Osteoblast (primary cell): ENCODE measurements around the gene C18orf32. TPM values are rescaled to one million over a fixed set of nuclear protein-coding genes. Genes with fewer than 3 reads are reported as not detected.
A peak's percentile ranks its signal among the peaks of the same experiment; 100 is the strongest.
"Not testable (repeated sequence)": the region's sequence is repeated elsewhere in the genome, so short reads cannot be mapped to it uniquely, and the experiment has no call there.

Experiments
- DNase-seq: peaks from one replicate; pipeline ENCODE4 v3.0.0; 2011; ENCODE audit warnings: low spot score, mixed read lengths; ENCODE audit not compliant: insufficient read length; ENCODE audit errors: missing footprints
- H2AFZ ChIP-seq: 2 replicates; pipeline ENCODE4 v1.6.0; 2011; ENCODE audit warnings: mild to moderate bottlenecking, low read length
- H3K27ac ChIP-seq: 2 replicates; pipeline ENCODE4 v1.5.1; 2011; ENCODE audit warnings: mild to moderate bottlenecking, low read depth, low read length, moderate library complexity
- H3K27me3 ChIP-seq: 2 replicates; pipeline ENCODE4 v1.6.0; 2012; ENCODE audit warnings: mild to moderate bottlenecking, control low read depth, inconsistent platforms, low read length, moderate library complexity; ENCODE audit not compliant: insufficient read depth
- H3K36me3 ChIP-seq: 2 replicates; pipeline ENCODE4 v1.5.1; 2011; ENCODE audit warnings: mild to moderate bottlenecking, low read length, control low read depth, moderate library complexity; ENCODE audit not compliant: insufficient read depth
- H3K4me1 ChIP-seq: 2 replicates; pipeline ENCODE4 v1.5.1; 2011; ENCODE audit warnings: mild to moderate bottlenecking, low read length, control low read depth, moderate library complexity; ENCODE audit not compliant: insufficient read depth
- H3K4me2 ChIP-seq: 2 replicates; pipeline ENCODE4 v1.6.0; 2011; ENCODE audit warnings: mild to moderate bottlenecking, low read length; ENCODE audit not compliant: insufficient read depth
- H3K4me3 ChIP-seq: fragments of 200-600 bp; sonication (generic); 3 replicates; pipeline ENCODE4 v1.5.1; 2012; ENCODE audit warnings: mild to moderate bottlenecking, low read length, inconsistent platforms; ENCODE audit not compliant: insufficient read depth
- H3K79me2 ChIP-seq: 2 replicates; pipeline ENCODE4 v1.6.0; 2012; ENCODE audit warnings: mild to moderate bottlenecking, low read length, control low read depth, inconsistent platforms; ENCODE audit not compliant: insufficient read depth
- H3K9me3 ChIP-seq: 2 replicates; pipeline ENCODE4 v1.5.1; 2011; ENCODE audit warnings: low read depth, low read length, control low read depth
- H4K20me1 ChIP-seq: 2 replicates; pipeline ENCODE4 v1.6.0; 2012; ENCODE audit warnings: mild to moderate bottlenecking, low read length, control low read depth; ENCODE audit not compliant: insufficient read depth
- CTCF ChIP-seq: IDR thresholded peaks from 2 replicates; pipeline ENCODE4 v1.5.1; 2011; ENCODE audit warnings: mild to moderate bottlenecking, low read depth, low read length, moderate library complexity; ENCODE audit errors: extremely low read depth
- total RNA-seq: library from RNA; depleted of rRNA; stranded (reverse); fragments of >200 nt; gene quantifications from 2 replicates; pipeline ENCODE4 v1.2.3, GENCODE V29; 2012

The C18orf32 gene
- total RNA-seq, 1 donor = 16.6 TPM

DNA sequence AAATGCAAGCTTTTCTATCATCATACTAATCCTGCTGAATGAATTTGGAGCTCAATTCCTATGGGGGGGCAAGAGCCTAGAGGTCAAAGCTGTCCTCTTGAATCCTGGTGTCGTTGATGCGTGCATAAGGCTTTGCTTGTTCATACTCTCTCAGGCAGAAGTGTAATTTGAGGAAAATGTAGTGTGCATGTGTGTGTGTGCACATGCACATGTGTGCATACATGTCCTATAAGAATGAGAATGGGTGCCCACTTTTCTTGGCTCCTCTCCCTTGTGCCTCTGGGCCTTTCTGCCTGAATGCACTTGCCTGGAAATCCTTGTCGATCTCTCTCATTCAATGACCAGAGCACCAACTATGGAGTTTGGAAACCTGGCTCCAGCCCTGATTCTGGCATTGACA lies 28.5 kb upstream of the C18orf32 start:
- Histone ChIP-seq H3K4me3 (no peak overlapping the region), H3K4me2 (no peak overlapping the region), H2AFZ (no peak overlapping the region), H4K20me1 (no peaks in the 10 kb centered on the region), H3K9me3 (no peaks in the 10 kb centered on the region), H3K79me2 (no peaks in the 10 kb centered on the region), H3K36me3 (no peaks in the 10 kb centered on the region), H3K27ac (no peak overlapping the region), H3K4me1 (no peaks in the 10 kb centered on the region), H3K27me3 (no peaks in the 10 kb centered on the region)
- no peak for TF ChIP-seq CTCF
- DNase-seq = no peak

- H3K4me3 ChIP-seq, H3K79me2 ChIP-seq, H2AFZ ChIP-seq, H3K9me3 ChIP-seq, H3K27me3 ChIP-seq, DNase-seq, H3K27ac ChIP-seq, H3K4me1 ChIP-seq, H4K20me1 ChIP-seq, H3K36me3 ChIP-seq, H3K4me2 ChIP-seq: not testable (repeated sequence)
Observed at GRCh38 chr18:49515003-49515402, 28.0 kb upstream of the C18orf32 start.

GRCh38 chr18:49514577-49514976 lies 27.5 kb upstream of the C18orf32 start:
- Histone ChIP-seq H3K4me2 (no peak overlapping the region), H3K9me3 (no peaks in the 10 kb centered on the region), H3K27me3 (no peaks in the 10 kb centered on the region), H3K27ac (no peak overlapping the region), H3K4me3 (no peak overlapping the region), H3K36me3 (no peaks in the 10 kb centered on the region), H3K79me2 (no peaks in the 10 kb centered on the region), H2AFZ (no peak overlapping the region), H3K4me1 (no peaks in the 10 kb centered on the region), H4K20me1 (no peaks in the 10 kb centered on the region)
- no peak for TF ChIP-seq CTCF
- no peak for DNase-seq

DNA sequence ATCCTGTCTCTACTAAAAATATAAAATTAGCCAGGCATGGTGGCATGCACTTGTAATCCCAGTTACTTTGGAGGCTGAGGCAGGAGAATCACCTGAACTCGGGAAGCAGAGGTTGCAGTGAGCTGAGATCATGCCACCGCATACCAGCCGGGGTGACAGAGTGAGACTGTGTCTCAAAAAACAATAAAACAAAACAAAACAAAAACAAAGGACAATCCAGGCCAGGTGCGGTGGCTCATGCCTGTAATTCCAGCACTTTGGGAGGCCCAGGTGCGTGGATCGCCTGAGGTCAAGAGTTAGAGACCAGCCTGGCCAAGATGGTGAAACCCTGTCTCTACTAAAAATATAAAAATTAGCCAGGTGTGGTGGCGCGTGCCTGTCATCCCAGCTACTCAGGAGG lies 25.8 kb upstream of the C18orf32 start:
- H3K36me3 ChIP-seq, H3K4me2 ChIP-seq, H2AFZ ChIP-seq: not testable (repeated sequence)

DNA sequence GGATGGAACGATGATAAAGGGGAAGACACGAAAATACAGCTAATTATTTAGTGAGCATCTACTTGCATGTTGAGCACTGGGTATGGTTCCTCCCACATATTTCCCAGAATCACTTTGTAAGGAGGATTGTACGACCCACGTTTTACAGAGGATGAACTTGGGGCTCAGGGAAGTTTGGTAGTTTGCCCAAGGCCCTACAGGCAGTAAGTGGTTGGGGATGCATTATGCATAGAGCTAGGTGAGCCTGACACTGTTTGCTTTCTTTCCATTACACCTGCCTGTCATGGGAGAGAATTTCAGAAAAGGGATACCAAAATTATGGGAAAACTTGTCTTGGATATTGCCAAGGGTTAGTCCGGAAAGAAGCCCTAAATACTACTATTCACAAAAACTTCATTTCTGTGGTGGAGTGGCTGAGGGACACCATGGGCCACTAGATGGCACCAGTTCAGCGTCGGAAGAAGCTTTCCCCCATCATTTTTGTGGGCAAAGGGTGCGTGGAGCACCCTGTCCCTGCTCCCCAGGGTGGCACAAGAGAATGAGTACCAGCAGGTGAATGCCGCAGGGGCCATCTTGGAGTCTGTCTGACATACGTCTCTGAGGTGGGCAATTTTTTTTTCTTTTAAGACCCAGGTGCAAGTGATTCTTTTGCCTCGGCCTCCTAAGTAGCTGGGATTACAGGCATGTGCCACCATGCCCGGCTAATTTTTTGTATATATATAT lies 23.5 kb upstream of the C18orf32 start:
- H3K4me1 ChIP-seq = no peaks in the 10 kb centered on the region
- H3K79me2 ChIP-seq = no peaks in the 10 kb centered on the region
- H3K27ac ChIP-seq = no peak overlapping the region
- no peak overlapping the region for H2AFZ ChIP-seq
- no peaks in the 10 kb centered on the region for H3K9me3 ChIP-seq
- H3K27me3 ChIP-seq = peaks cover 5% of the 10 kb centered on the region
- DNase-seq = peak; percentile 69
- H3K4me3 ChIP-seq = no peak overlapping the region
- H3K36me3 ChIP-seq = no peaks in the 10 kb centered on the region
- no peak overlapping the region for H3K4me2 ChIP-seq
- H4K20me1 ChIP-seq = no peaks in the 10 kb centered on the region
- peak; percentile 92 for TF ChIP-seq CTCF

More for the DNA sequence above, 25.8 kb upstream of the C18orf32 start:
- H3K9me3 ChIP-seq, H3K4me3 ChIP-seq, H3K4me1 ChIP-seq, H3K27ac ChIP-seq, H3K27me3 ChIP-seq, DNase-seq, H4K20me1 ChIP-seq, H3K79me2 ChIP-seq: not testable (repeated sequence)

- H3K36me3 ChIP-seq, H3K79me2 ChIP-seq, H3K4me3 ChIP-seq, DNase-seq, H3K9me3 ChIP-seq, H3K27ac ChIP-seq, H3K4me2 ChIP-seq, H4K20me1 ChIP-seq, H3K27me3 ChIP-seq, H3K4me1 ChIP-seq, H2AFZ ChIP-seq: not testable (repeated sequence)
Observed at GRCh38 chr18:49506438-49506837, 19.4 kb upstream of the C18orf32 start.
